ENCODE data around the gene TBX2. TPM values are rescaled to one million over a fixed set of nuclear protein-coding genes. Genes with fewer than 3 reads are reported as not detected.

Gene TBX2
- total and polyA plus RNA-seq, 2 of the 13 experiments (the other 11 are each of a cell fraction or from before 2014, with no cell fraction given): 2.8 to 15.3 TPM

- TF ChIP-seq SRSF9 (IDR thresholded peaks at IDR 0.05; ENCODE audit: borderline replicate concordance, insufficient read depth, low read depth, low read length, poor library complexity, severe bottlenecking) (no peak), ZBTB44 (CRISPR knock-in tag; IDR thresholded peaks at IDR 0.05) (no peak), ZFP41 (CRISPR knock-in tag; IDR thresholded peaks at IDR 0.05; ENCODE audit: borderline replicate concordance) (no peak), UBTF (CRISPR knock-in tag; IDR thresholded peaks at IDR 0.05) (peak; percentile 96), ZNF451 (CRISPR knock-in tag; IDR thresholded peaks at IDR 0.05) (peak; percentile 18; the same call in 1 of the 2 replicates), ZNF138 (CRISPR knock-in tag; IDR thresholded peaks at IDR 0.05; ENCODE audit: low read depth) (no peak), KMT2B (CRISPR knock-in tag; IDR thresholded peaks at IDR 0.05) (peak; percentile 25; the same call in 1 of the 2 replicates), RARG (CRISPR knock-in tag; IDR thresholded peaks at IDR 0.05; ENCODE audit: low read depth) (no peak), ZFP36L1 (CRISPR knock-in tag; IDR thresholded peaks at IDR 0.05) (no peak), THYN1 (CRISPR knock-in tag; IDR thresholded peaks at IDR 0.05; ENCODE audit: borderline replicate concordance, low read depth) (no peak), CHD4 (IDR thresholded peaks at IDR 0.05; ENCODE audit: borderline replicate concordance, low read length) (no peak), ZBED4 (CRISPR knock-in tag; IDR thresholded peaks at IDR 0.05; ENCODE audit: borderline replicate concordance) (peak; percentile 78), SRY (CRISPR knock-in tag; IDR thresholded peaks at IDR 0.05) (peak; percentile 88), ZNF564 (CRISPR knock-in tag; IDR thresholded peaks at IDR 0.05) (peak; percentile 32; the same call in 1 of the 2 replicates), REPIN1 (CRISPR knock-in tag; IDR thresholded peaks at IDR 0.05; ENCODE audit: borderline replicate concordance, low read depth) (no peak), FOXA1 (IDR thresholded peaks at IDR 0.05) (no peak), FOXA1 (CRISPR knock-in tag; IDR thresholded peaks at IDR 0.05) (peak; percentile 13; the same call in 1 of the 2 replicates), HOXA3 (CRISPR knock-in tag; IDR thresholded peaks at IDR 0.05) (no peak), ZNF883 (CRISPR knock-in tag; IDR thresholded peaks at IDR 0.05; ENCODE audit: not compliant biosample characterization) (peak; percentile 81), LCORL (IDR thresholded peaks at IDR 0.05) (no peak), LCORL (CRISPR knock-in tag; IDR thresholded peaks at IDR 0.05) (peak; percentile 60), ZFP37 (CRISPR knock-in tag; IDR thresholded peaks at IDR 0.05; ENCODE audit: borderline replicate concordance) (no peak)
Observed at GRCh38 chr17:61399131-61400065, at the start of gene TBX2 (continued).
